ENCODE results near the gene CCSER1.

The CCSER1 gene

GRCh38 chr4:90148574-90149148 is 21.5 kb downstream of the CCSER1 start:
- TF ChIP-seq CTCF (IDR thresholded peaks at IDR 0.05; ENCODE audit: borderline replicate concordance, insufficient read depth, low read depth, low read length), result no peak
- H3K4me3 ChIP-seq (ENCODE audit: low read depth, low read length), result no peak overlapping the region

DNA sequence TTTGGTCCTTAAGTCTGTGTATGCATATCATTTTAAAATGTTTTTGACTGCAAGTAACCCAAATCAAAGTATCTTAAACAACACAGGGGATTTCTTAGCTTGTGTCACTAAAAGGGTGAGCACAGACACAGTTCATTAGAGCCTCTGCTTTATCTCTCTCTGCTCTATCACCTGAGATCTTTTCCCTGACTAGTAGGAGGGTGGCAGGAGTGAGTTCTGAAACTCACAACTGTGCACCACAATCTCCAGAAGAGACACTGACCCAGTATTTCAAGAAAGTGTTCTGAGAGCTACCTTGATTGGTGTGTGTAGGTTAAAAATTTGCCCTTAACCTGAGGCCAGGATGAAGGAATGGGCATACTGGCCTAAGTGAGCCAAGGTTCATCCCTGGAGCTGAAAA is 24.8 kb downstream of the CCSER1 start:
- H3K4me3 ChIP-seq (ENCODE audit: low read depth, low read length), result no peak overlapping the region
- TF ChIP-seq CTCF (IDR thresholded peaks at IDR 0.05; ENCODE audit: borderline replicate concordance, insufficient read depth, low read depth, low read length), result no peak

- TF ChIP-seq CTCF (IDR thresholded peaks at IDR 0.05; ENCODE audit: borderline replicate concordance, insufficient read depth, low read depth, low read length), result no peak
- H3K4me3 ChIP-seq (ENCODE audit: low read depth, low read length), result no peak overlapping the region
Measured at GRCh38 chr4:90159193-90159592, 32.0 kb downstream of the CCSER1 start.

DNA sequence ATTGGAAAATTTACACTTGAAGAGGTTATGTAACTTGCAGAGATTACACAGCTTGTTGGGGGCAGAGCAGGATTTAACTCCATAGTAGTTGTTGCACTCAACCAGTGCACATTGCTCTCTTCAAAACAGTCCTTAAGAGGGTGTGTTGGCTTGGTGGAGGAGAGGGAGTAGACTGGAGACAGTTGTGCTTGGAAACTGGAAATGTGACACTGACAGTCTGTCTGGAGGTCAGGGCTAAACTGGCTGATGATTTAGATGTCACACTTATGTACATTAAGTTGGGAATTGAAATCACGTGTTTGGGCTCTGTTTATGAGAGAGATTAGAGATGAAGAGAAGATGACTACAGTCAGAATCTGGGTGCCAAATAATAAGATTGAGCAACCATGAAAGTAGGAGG is 32.9 kb downstream of the CCSER1 start:
- TF ChIP-seq CTCF (IDR thresholded peaks at IDR 0.05; ENCODE audit: borderline replicate concordance, insufficient read depth, low read depth, low read length), result no peak
- no peak overlapping the region for H3K4me3 ChIP-seq (ENCODE audit: low read depth, low read length)

DNA sequence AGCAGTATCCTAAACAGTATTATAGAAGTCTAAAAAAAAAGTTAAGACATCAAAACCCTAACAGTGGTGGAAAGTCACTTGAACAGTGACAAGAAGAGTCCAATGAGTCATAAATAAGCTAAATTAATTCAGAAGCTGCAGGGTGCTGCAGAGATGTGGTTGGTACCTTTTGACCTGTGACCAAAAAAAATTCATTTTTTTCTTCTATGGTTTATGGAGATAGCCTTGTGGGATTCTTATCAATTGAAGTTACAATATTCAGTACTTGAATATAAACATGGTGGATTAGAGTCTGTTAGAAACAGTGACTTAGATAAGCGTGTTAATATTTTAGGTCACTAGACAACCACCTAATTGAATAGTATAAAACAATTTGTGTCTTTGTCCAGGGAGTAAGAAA is 35.4 kb downstream of the CCSER1 start:
- no peak overlapping the region for H3K4me3 ChIP-seq (ENCODE audit: low read depth, low read length)
- TF ChIP-seq CTCF (IDR thresholded peaks at IDR 0.05; ENCODE audit: borderline replicate concordance, insufficient read depth, low read depth, low read length), result no peak

GRCh38 chr4:90163872-90164271 is 36.7 kb downstream of the CCSER1 start:
- no peak for TF ChIP-seq CTCF (IDR thresholded peaks at IDR 0.05; ENCODE audit: borderline replicate concordance, insufficient read depth, low read depth, low read length)
- no peak overlapping the region for H3K4me3 ChIP-seq (ENCODE audit: low read depth, low read length)

- no peak overlapping the region for H3K4me3 ChIP-seq (ENCODE audit: low read depth, low read length)
- no peak for TF ChIP-seq CTCF (IDR thresholded peaks at IDR 0.05; ENCODE audit: borderline replicate concordance, insufficient read depth, low read depth, low read length)
Measured at GRCh38 chr4:90165883-90166282, 38.7 kb downstream of the CCSER1 start.

All from GM12875 (cell line).